Ascending aorta (tissue), 2 donors: ENCODE measurements around the gene UNC5B. TPM values are rescaled to one million over a fixed set of nuclear protein-coding genes. Genes with fewer than 3 reads are reported as not detected.
"Not testable (repeated sequence)": the region's sequence is repeated elsewhere in the genome, so short reads cannot be mapped to it uniquely, and the experiment has no call there.

Source experiments
- DNase-seq, 2 donors: peaks; one replicate each; pipeline ENCODE4 v3.0.0-alpha.2; 2019; ENCODE audit warnings: low spot score in 2 of 2
- H3K27ac ChIP-seq, 2 donors: fragments of 200-600 bp; sonication (generic); one replicate each; pipeline ENCODE4 v1.5.1; 2016 to 2017; ENCODE audit warnings: mild to moderate bottlenecking in 1 of 2
- H3K27me3 ChIP-seq: fragments of 200-600 bp; sonication (generic); one replicate; pipeline ENCODE4 v1.5.1; 2017
- H3K36me3 ChIP-seq, 2 donors: fragments of 200-600 bp; sonication (generic); one replicate each; pipeline ENCODE4 v1.5.1; 2016
- H3K4me1 ChIP-seq, 2 donors: fragments of 200-600 bp; sonication (generic); one replicate each; pipeline ENCODE4 v1.5.1; 2016 to 2017; ENCODE audit warnings: mild to moderate bottlenecking in 1 of 2
- H3K4me3 ChIP-seq, 2 donors: fragments of 200-600 bp; sonication (generic); one replicate each; pipeline ENCODE4 v1.5.1; 2016 to 2017; ENCODE audit warnings: mild to moderate bottlenecking in 1 of 2
- H3K9me3 ChIP-seq, 2 donors: fragments of 200-600 bp; sonication (generic); one replicate each; pipeline ENCODE4 v1.5.1; 2016
- CTCF ChIP-seq, 3 experiments: fragments of 200-600 bp in 2 of 3; fragments of 450-650 bp in 1 of 3; sonication (generic) in 2 of 3; IDR thresholded peaks; one replicate each; pipeline ENCODE4 v1.5.1; 2016 to 2019; ENCODE audit warnings: antibody characterized with exemption in 3 of 3, mild to moderate bottlenecking in 1 of 3, moderate library complexity in 1 of 3
- intact Hi-C: fragments of 100-400 bp; cut with DNase I; formaldehyde crosslinking; loops from one replicate; pipeline ENCODE4 v1.15.1; 2023
- total RNA-seq: library from RNA; depleted of rRNA; stranded (reverse); fragments of >200 nt; gene quantifications from one replicate; pipeline ENCODE4 v1.1.0, GENCODE V29; 2016

Gene UNC5B
- total RNA-seq, 1 donor from 2014 or later: 42.4 TPM

- no peaks in the 10 kb centered on the region for H3K9me3 ChIP-seq
- no peak overlapping the region for H3K27ac ChIP-seq
- intact Hi-C loops: no loop called here
- peaks cover 3 to 14% of the 10 kb centered on the region in 2 donors for H3K36me3 ChIP-seq
- H3K4me3 ChIP-seq: no peak overlapping the region
- no peak for TF ChIP-seq CTCF (IDR thresholded peaks at IDR 0.05)
- H3K4me1 ChIP-seq: no peaks in the 10 kb centered on the region
- DNase-seq: no peak
- no peaks in the 10 kb centered on the region for H3K27me3 ChIP-seq
Measured at GRCh38 chr10:71296086-71296485, 83.7 kb downstream of the UNC5B start.

GRCh38 chr10:71296811-71297210 is 84.4 kb downstream of the UNC5B start:
- H3K9me3 ChIP-seq, DNase-seq, H3K27ac ChIP-seq, H3K27me3 ChIP-seq, intact Hi-C loops, H3K4me1 ChIP-seq, H3K4me3 ChIP-seq: not testable (repeated sequence)
- peaks cover 0 to 13% of the 10 kb centered on the region in 2 donors for H3K36me3 ChIP-seq

- no peak for DNase-seq
- peaks cover 0 to 8% of the 10 kb centered on the region in 2 donors for H3K36me3 ChIP-seq
- no peak for TF ChIP-seq CTCF (IDR thresholded peaks at IDR 0.05)
Measured at GRCh38 chr10:71297343-71297742, 85.0 kb downstream of the UNC5B start.

GRCh38 chr10:71299071-71299785 is 86.9 kb downstream of the UNC5B start:
- no peak for DNase-seq
- Histone ChIP-seq H3K9me3 (no peaks in the 10 kb centered on the region), H3K27ac (no peak overlapping the region), H3K36me3 (peaks cover 0 to 8% of the 10 kb centered on the region in 2 donors), H3K27me3 (no peaks in the 10 kb centered on the region), H3K4me1 (no peaks in the 10 kb centered on the region), H3K4me3 (no peak overlapping the region)
- TF ChIP-seq CTCF (IDR thresholded peaks at IDR 0.05): no peak
- intact Hi-C loops: no loop called here

More at GRCh38 chr10:71297343-71297742, 85.0 kb downstream of the UNC5B start:
- Histone ChIP-seq H3K27me3 (no peaks in the 10 kb centered on the region), H3K9me3 (no peaks in the 10 kb centered on the region), H3K4me1 (no peaks in the 10 kb centered on the region), H3K27ac (no peak overlapping the region), H3K4me3 (no peak overlapping the region)
- intact Hi-C loops: no loop called here

- Histone ChIP-seq H3K27me3 (no peaks in the 10 kb centered on the region), H3K4me3 (no peak overlapping the region), H3K27ac (no peak overlapping the region), H3K9me3 (no peaks in the 10 kb centered on the region), H3K36me3 (peaks cover 0 to 6% of the 10 kb centered on the region in 2 donors), H3K4me1 (no peaks in the 10 kb centered on the region)
- intact Hi-C loops: no loop called here
- no peak for DNase-seq
- no peak for TF ChIP-seq CTCF (IDR thresholded peaks at IDR 0.05)
Measured at GRCh38 chr10:71300555-71301370, 88.4 kb downstream of the UNC5B start.

- Histone ChIP-seq H3K9me3 (no peaks in the 10 kb centered on the region), H3K36me3 (peaks cover 0 to 1% of the 10 kb centered on the region in 2 donors), H3K27ac (no peak overlapping the region), H3K4me3 (no peak overlapping the region), H3K27me3 (no peaks in the 10 kb centered on the region), H3K4me1 (no peaks in the 10 kb centered on the region)
- intact Hi-C loops: no loop called here
- TF ChIP-seq CTCF (IDR thresholded peaks at IDR 0.05): no peak
- no peak for DNase-seq
Measured at GRCh38 chr10:71301371-71301916, 89.1 kb downstream of the UNC5B start.
